Activated CD4-positive, alpha-beta T cell treated with anti-CD3 and anti-CD28 coated beads for 4 hours (primary cell): ENCODE measurements around the gene TOMM7.
"Not testable (repeated sequence)": the region's sequence is repeated elsewhere in the genome, so short reads cannot be mapped to it uniquely, and the experiment has no call there.

ENCODE experiments used
- DNase-seq, 2 donors: peaks; one replicate each; pipeline ENCODE4 v3.0.0-alpha.2; 2020

TOMM7 gene

GRCh38 chr7:22781230-22781711 is 41.4 kb downstream of the TOMM7 start:
- no peak for DNase-seq

GRCh38 chr7:22779730-22780323 is 42.8 kb downstream of the TOMM7 start:
- not testable (repeated sequence) for DNase-seq

- DNase-seq, result no peak
These were observed 45.7 kb downstream of the TOMM7 start for GRCh38 chr7:22776964-22777363.

GRCh38 chr7:22772885-22773284 is 49.8 kb downstream of the TOMM7 start:
- DNase-seq, result no peak

- DNase-seq, result no peak
These were observed 50.8 kb downstream of the TOMM7 start for GRCh38 chr7:22771872-22772228.

- DNase-seq, result no peak
These were observed 51.3 kb downstream of the TOMM7 start for GRCh38 chr7:22771194-22771871.

- DNase-seq, result no peak
These were observed 57.0 kb downstream of the TOMM7 start for GRCh38 chr7:22765609-22766008.
